B cell (primary cell): ENCODE measurements around the gene ENOX1. TPM values are rescaled to one million over a fixed set of nuclear protein-coding genes. Genes with fewer than 3 reads are reported as not detected.

Experiments
- ATAC-seq: fragments of 200-7000 bp; cut with Tn5 transposase; one replicate; pipeline ENCODE4 v1.10.0; 2021; ENCODE audit warnings: low read depth, mild to moderate bottlenecking, moderate number of reproducible peaks, moderate library complexity
- CTCF ChIA-PET: fragments of 350-600 bp; sonication (Branson Sonifier 250); formaldehyde crosslinking; loops from one replicate; lab custom pipeline; 2021; ENCODE audit warnings: antibody characterized with exemption, inconsistent platforms; lab: Charles Lee
- POLR2A ChIA-PET: fragments of 350-600 bp; sonication (Branson Sonifier 250); formaldehyde crosslinking; loops from one replicate; lab custom pipeline; 2021; ENCODE audit warnings: antibody characterized with exemption; lab: Charles Lee
- DNase-seq: peaks from one replicate; pipeline ENCODE4 v3.0.0; 2013
- H2AFZ ChIP-seq: 2 replicates; pipeline ENCODE4 v1.6.1; 2012; ENCODE audit warnings: mild to moderate bottlenecking, low read depth, low read length; ENCODE audit not compliant: insufficient read depth, poor library complexity, severe bottlenecking
- H3K27ac ChIP-seq, 2 donors: 1 replicate in 1 of 2; 2 replicates in 1 of 2; pipeline ENCODE4 v1.5.1; 2012 to 2013; ENCODE audit warnings: low read length in 2 of 2, mild to moderate bottlenecking in 2 of 2, moderate library complexity in 1 of 2
- H3K27me3 ChIP-seq, 4 experiments: fragments of 200-600 bp in 1 of 4; sonication (generic) in 1 of 4; replicated peaks in 1 of 4; 1 replicate in 2 of 4; 2 replicates in 2 of 4; pipeline versions ENCODE4 v1.6.1 to v1.7.0; 2013 to 2016; ENCODE audit warnings: low read length in 3 of 4, mild to moderate bottlenecking in 2 of 4, mixed read lengths in 1 of 4, moderate library complexity in 1 of 4; ENCODE audit not compliant: insufficient read depth in 4 of 4, control insufficient read depth in 3 of 4; ENCODE audit errors: control extremely low read depth in 1 of 4
- H3K36me3 ChIP-seq, 2 experiments: replicated peaks in 1 of 2; 1 replicate in 1 of 2; 2 replicates in 1 of 2; pipeline versions ENCODE4 v1.6.1 to v1.7.1; 2013; ENCODE audit warnings: low read length in 1 of 2; ENCODE audit not compliant: insufficient read depth in 2 of 2, control insufficient read depth in 1 of 2; ENCODE audit errors: control extremely low read depth in 1 of 2, extremely low read depth in 1 of 2
- H3K4me1 ChIP-seq, 2 donors: fragments of 200-600 bp in 1 of 2; sonication (generic) in 1 of 2; 1 replicate in 1 of 2; 2 replicates in 1 of 2; pipeline versions ENCODE4 v1.5.1 to v1.6.1; 2013 to 2017; ENCODE audit warnings: low read length in 2 of 2; ENCODE audit not compliant: control insufficient read depth in 2 of 2, insufficient read depth in 2 of 2
- H3K4me2 ChIP-seq: replicated peaks from 2 replicates; pipeline ENCODE3; 2012; ENCODE audit warnings: mild to moderate bottlenecking, low read depth, low read length; ENCODE audit not compliant: poor library complexity, severe bottlenecking
- H3K4me3 ChIP-seq, 5 experiments: fragments of 200-600 bp in 1 of 5; sonication (generic) in 1 of 5; 1 replicate in 3 of 5; 2 replicates in 2 of 5; pipeline versions ENCODE4 v1.5.1 to v1.7.0; 2011 to 2016; ENCODE audit warnings: low read length in 4 of 5, mild to moderate bottlenecking in 4 of 5, low read depth in 2 of 5, control low read depth in 1 of 5, moderate library complexity in 1 of 5; ENCODE audit not compliant: insufficient read depth in 1 of 5; ENCODE audit errors: control extremely low read depth in 1 of 5, extremely low read depth in 1 of 5
- H3K79me2 ChIP-seq: fragments of 200-600 bp; sonication (generic); one replicate; pipeline ENCODE4 v1.6.0; 2016; ENCODE audit warnings: low read length; ENCODE audit not compliant: control insufficient read depth, insufficient read depth
- H3K9ac ChIP-seq: fragments of 200-600 bp; sonication (generic); 2 replicates; pipeline ENCODE4 v1.6.1; 2017; ENCODE audit warnings: mild to moderate bottlenecking, low read length, moderate library complexity
- H3K9me3 ChIP-seq, 3 donors: one replicate each; pipeline versions ENCODE4 v1.6.1 to v1.7.1; 2013; ENCODE audit warnings: low read length in 2 of 3; ENCODE audit not compliant: control insufficient read depth in 2 of 3, insufficient read depth in 1 of 3; ENCODE audit errors: control extremely low read depth in 1 of 3
- H4K20me1 ChIP-seq: 2 replicates; pipeline ENCODE4 v1.6.0; 2012; ENCODE audit warnings: mild to moderate bottlenecking, low read length; ENCODE audit not compliant: insufficient read depth, control insufficient read depth, poor library complexity, severe bottlenecking
- H3K27ac Mint-ChIP-seq: one replicate; pipeline ENCODE4 v1.8.0; 2021; ENCODE audit warnings: mixed read lengths
- H3K27me3 Mint-ChIP-seq: one replicate; pipeline ENCODE4 v1.8.0; 2021; ENCODE audit warnings: mixed read lengths
- H3K4me1 Mint-ChIP-seq: one replicate; pipeline ENCODE4 v1.8.0; 2021; ENCODE audit warnings: mixed read lengths
- H3K4me3 Mint-ChIP-seq: one replicate; pipeline ENCODE4 v1.8.0; 2021; ENCODE audit warnings: mixed read lengths
- H3K9me3 Mint-ChIP-seq: one replicate; pipeline ENCODE4 v1.8.0; 2022; ENCODE audit warnings: mixed read lengths; ENCODE audit not compliant: insufficient read depth
- CTCF ChIP-seq: fragments of 200-600 bp; IDR thresholded peaks from one replicate; pipeline ENCODE4 v1.8.0; 2022; ENCODE audit warnings: antibody characterized with exemption, mild to moderate bottlenecking
- EZH2 ChIP-seq: IDR thresholded peaks from 2 replicates; pipeline ENCODE4 v1.6.1; 2012; ENCODE audit warnings: borderline replicate concordance, low read depth, mild to moderate bottlenecking, moderate library complexity, low read length; ENCODE audit not compliant: insufficient read depth, poor library complexity, severe bottlenecking
- WGBS: methylation state at CpG from one replicate; pipeline ENCODE4 v1.1.5; 2013; ENCODE audit warnings: missing lambda C conversion rate; ENCODE audit not compliant: insufficient coverage; 5-methylcytosine and 5-hydroxymethylcytosine counted together
- intact Hi-C: fragments of 100-400 bp; cut with micrococcal nuclease; formaldehyde crosslinking; loops from one replicate; pipeline ENCODE4 v1.10.0; 2022
- polyA plus RNA-seq: library from polyadenylated mRNA; depleted of rRNA; stranded (reverse); fragments of >200 nt; gene quantifications from 2 replicates; pipeline ENCODE4 v1.2.3, GENCODE V29; 2012
- total RNA-seq, 2 donors: library from RNA; stranded (reverse); fragments of 120-200 nt in 1 of 2; gene quantifications; 1 replicate in 1 of 2; 2 replicates in 1 of 2; pipeline versions ENCODE4 v1.2.3 to v1.2.4, GENCODE V29; 2013 to 2022

Gene ENOX1
- total and polyA plus RNA-seq, 2 donors (not counting 1 experiment from before 2014, with no cell fraction given), result not detected

GRCh38 chr13:43206838-43207237 lies 579.9 kb downstream of the ENOX1 start:
- Mint-ChIP-seq H3K27me3 (peaks cover 3% of the 10 kb centered on the region), H3K27ac (no peak overlapping the region), H3K4me3 (no peak overlapping the region), H3K9me3 (peaks cover 11% of the 10 kb centered on the region), H3K4me1 (no peaks in the 10 kb centered on the region)
- ATAC-seq (no peak), DNase-seq (no peak)
- Histone ChIP-seq H3K36me3 (no peaks in the 10 kb centered on the region), H3K27me3 (peaks cover 0 to 2% (median 0%) of the 10 kb centered on the region in 4 experiments), H3K4me3 (no peak overlapping the region), H4K20me1 (no peaks in the 10 kb centered on the region), H3K27ac (no peak overlapping the region), H3K9ac (no peak overlapping the region), H2AFZ (no peak overlapping the region), H3K4me2 (no peak overlapping the region), H3K4me1 (no peaks in the 10 kb centered on the region), H3K79me2 (no peaks in the 10 kb centered on the region), H3K9me3 (no peaks in the 10 kb centered on the region)
- POLR2A ChIA-PET, result no interaction called here
- TF ChIP-seq EZH2 (no peak), CTCF (no peak)
- intact Hi-C loops, result no loop called here
- CTCF ChIA-PET, result no interaction called here

DNA sequence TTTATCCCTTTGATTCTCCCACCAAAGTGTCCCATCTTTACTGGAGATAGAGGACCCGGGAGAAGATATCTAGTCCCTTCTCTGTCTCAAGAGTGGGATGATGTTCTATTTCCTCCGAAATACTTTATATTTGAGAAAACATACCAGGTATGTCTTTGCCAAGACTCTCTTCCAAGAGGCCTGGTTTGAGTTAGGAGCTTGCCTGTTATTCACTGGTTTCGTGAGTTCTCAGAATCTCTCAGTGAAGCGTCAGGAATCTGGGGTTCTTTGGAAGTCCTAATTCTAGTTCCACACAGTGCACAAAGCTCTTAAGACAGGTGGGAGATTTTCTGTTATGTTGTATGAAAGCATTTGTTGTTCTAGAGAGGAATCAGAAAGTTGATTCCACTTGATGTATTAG lies 581.4 kb downstream of the ENOX1 start:
- H3K27me3 Mint-ChIP-seq, result peaks cover 8% of the 10 kb centered on the region
- WGBS, result 100% methylated on average over 2 of the region's 4 CpGs
- H3K79me2 ChIP-seq, result no peaks in the 10 kb centered on the region
- peaks cover 11% of the 10 kb centered on the region for H3K9me3 Mint-ChIP-seq
- no peaks in the 10 kb centered on the region for H3K36me3 ChIP-seq
- ATAC-seq (no peak), DNase-seq (no peak)
- H3K9ac ChIP-seq, result no peak overlapping the region
- no peaks in the 10 kb centered on the region for H4K20me1 ChIP-seq
- no peak overlapping the region for H3K27ac Mint-ChIP-seq
- intact Hi-C loops, result no loop called here
- H3K27ac ChIP-seq, result no peak overlapping the region
- TF ChIP-seq EZH2, result no peak
- no peak for TF ChIP-seq CTCF
- no peaks in the 10 kb centered on the region for H3K9me3 ChIP-seq
- no peak overlapping the region for H3K4me3 ChIP-seq
- ChIA-PET CTCF (no interaction called here), POLR2A (no interaction called here)
- H2AFZ ChIP-seq, result no peak overlapping the region
- H3K27me3 ChIP-seq, result peaks cover 0 to 4% (median 0%) of the 10 kb centered on the region in 4 experiments
- no peaks in the 10 kb centered on the region for H3K4me1 Mint-ChIP-seq
- no peak overlapping the region for H3K4me2 ChIP-seq
- H3K4me1 ChIP-seq, result no peaks in the 10 kb centered on the region
- no peak overlapping the region for H3K4me3 Mint-ChIP-seq
